ENCODE data around the gene CHMP4B. TPM values are rescaled to one million over a fixed set of nuclear protein-coding genes. Genes with fewer than 3 reads are reported as not detected.

The CHMP4B gene
- total and polyA plus RNA-seq, 7 donors: 72.5 to 267 (median 151) TPM

- DNase-seq: peak; percentile 27 to 57
- Histone ChIP-seq H3K27ac (peak overlapping the region; percentile 15), H3K4me1 (peaks cover 16% of the 10 kb centered on the region), H3K9me3 (no peaks in the 10 kb centered on the region), H3K36me3 (ENCODE audit: insufficient read depth in 1 of 2, low read depth in 1 of 2) (peaks cover 0 to 14% of the 10 kb centered on the region in 2 donors), H3K4me3 (no peak overlapping the region), H3K27me3 (ENCODE audit: insufficient read depth in 3 of 3, low read length in 2 of 3) (no peaks in the 10 kb centered on the region)
- intact Hi-C loops (cut with DNase I): loop anchor here in 1 of 2 donors (10.0 kb wide), 1 partner anchor 332 kb away; no protein-coding TSS in a partner anchor
- peak; percentile 59 to 78 (median 64) for ATAC-seq
- TF ChIP-seq CTCF (IDR thresholded peaks at IDR 0.05): no peak
- 54 to 66% (median 55%) methylated on average over 21 of the region's 21 CpGs for WGBS, 3 donors
Measured at GRCh38 chr20:33793011-33793931, 17.9 kb upstream of the CHMP4B start.

- Histone ChIP-seq H3K9me3 (no peaks in the 10 kb centered on the region), H3K4me1 (peaks cover 8% of the 10 kb centered on the region), H3K4me3 (no peak overlapping the region), H3K27ac (no peak overlapping the region), H3K36me3 (ENCODE audit: insufficient read depth in 1 of 2, low read depth in 1 of 2) (peaks cover 0 to 2% of the 10 kb centered on the region in 2 donors), H3K27me3 (ENCODE audit: insufficient read depth in 3 of 3, low read length in 2 of 3) (no peaks in the 10 kb centered on the region)
- no peak for DNase-seq
- WGBS, 3 donors: 62% methylated on average over 9 of the region's 9 CpGs
- intact Hi-C loops (cut with DNase I): loop anchor here in 1 of 2 donors (10.0 kb wide), 1 partner anchor 328 kb away; no protein-coding TSS in a partner anchor
- no peak for TF ChIP-seq CTCF (IDR thresholded peaks at IDR 0.05)
- no peak for ATAC-seq
Measured at GRCh38 chr20:33796263-33796906, 14.8 kb upstream of the CHMP4B start.

- ATAC-seq (no peak), DNase-seq (no peak)
- H3K36me3 ChIP-seq (ENCODE audit: insufficient read depth in 1 of 2, low read depth in 1 of 2): no peaks in the 10 kb centered on the region
- no peak for TF ChIP-seq CTCF (IDR thresholded peaks at IDR 0.05)
- 91 to 95% (median 94%) methylated on average over 5 of the region's 5 CpGs for WGBS, 3 donors
- no peaks in the 10 kb centered on the region for H3K9me3 ChIP-seq
- H3K27ac ChIP-seq: no peak overlapping the region
- peaks cover 8% of the 10 kb centered on the region for H3K4me1 ChIP-seq
- H3K4me3 ChIP-seq: no peak overlapping the region
- no peaks in the 10 kb centered on the region for H3K27me3 ChIP-seq (ENCODE audit: insufficient read depth in 3 of 3, low read length in 2 of 3)
- intact Hi-C loops (cut with DNase I): loop anchor here in 1 of 2 donors (10.0 kb wide), 1 partner anchor 328 kb away; no protein-coding TSS in a partner anchor
Measured at GRCh38 chr20:33796907-33797544, 14.1 kb upstream of the CHMP4B start.

- no peaks in the 10 kb centered on the region for H3K36me3 ChIP-seq (ENCODE audit: insufficient read depth in 1 of 2, low read depth in 1 of 2)
- no peak overlapping the region for H3K27ac ChIP-seq
- no peaks in the 10 kb centered on the region for H3K9me3 ChIP-seq
- TF ChIP-seq CTCF (IDR thresholded peaks at IDR 0.05): no peak
- no peak for ATAC-seq
- H3K4me3 ChIP-seq: no peak overlapping the region
- 79 to 93% (median 89%) methylated on average over 4 of the region's 4 CpGs for WGBS, 3 donors
- H3K4me1 ChIP-seq: peaks cover 4% of the 10 kb centered on the region
- DNase-seq: no peak
- H3K27me3 ChIP-seq (ENCODE audit: insufficient read depth in 3 of 3, low read length in 2 of 3): no peaks in the 10 kb centered on the region
- intact Hi-C loops (cut with DNase I): loop anchor here in 1 of 2 donors (10.0 kb wide), 1 partner anchor 326 kb away; no protein-coding TSS in a partner anchor
Measured at GRCh38 chr20:33798444-33798843, 12.7 kb upstream of the CHMP4B start.

Measured in psoas muscle (tissue), 8 donors.